A204.1 (cell line): ENCODE data around the gene INPP5E.

ENCODE experiments used
- FAIRE-seq: peaks from 2 replicates; lab custom pipeline; 2012; peaks lifted over from hg19 to GRCh38; lab: Jason Lieb, UNC

The INPP5E gene

DNA sequence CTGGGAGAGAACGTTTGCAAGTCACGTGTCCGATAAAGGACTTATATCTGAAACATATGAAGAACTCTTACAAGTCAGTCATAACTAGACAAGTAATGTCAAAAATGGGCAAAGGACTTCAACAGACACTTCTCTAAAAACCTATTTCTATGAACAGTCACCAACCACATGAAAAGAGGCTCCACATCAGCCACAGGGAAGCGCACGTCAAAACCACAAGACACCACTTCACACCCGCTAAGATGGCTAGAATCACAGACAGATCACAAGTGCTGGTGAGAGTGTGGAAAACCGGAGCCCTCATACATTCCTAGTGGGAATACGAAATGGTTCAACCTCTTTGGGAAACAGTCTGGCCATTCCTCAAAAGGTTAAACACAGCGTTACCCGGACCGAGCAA, 54.6 kb downstream of the INPP5E start:
- no peak for FAIRE-seq

DNA sequence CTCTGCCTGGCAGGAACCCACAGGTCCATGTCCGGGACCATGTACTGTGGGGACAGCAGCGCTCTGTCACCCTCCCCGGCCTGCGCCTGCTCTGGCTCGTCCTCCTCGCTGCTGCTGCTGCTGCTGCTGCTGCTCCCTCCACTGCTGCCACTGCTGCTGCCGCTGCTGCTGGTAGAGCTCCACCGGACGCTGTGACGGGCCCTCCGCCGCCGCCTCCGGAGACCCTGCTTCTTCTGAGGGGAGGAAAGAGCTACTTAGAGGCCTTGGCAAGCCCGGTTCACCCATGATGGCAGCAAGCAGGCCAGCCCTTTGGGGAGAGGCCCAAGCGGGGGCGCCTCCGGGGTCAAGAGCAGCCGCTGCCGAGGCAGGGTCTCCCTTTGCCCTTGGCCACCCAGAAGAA, 56.2 kb downstream of the INPP5E start:
- no peak for FAIRE-seq

DNA sequence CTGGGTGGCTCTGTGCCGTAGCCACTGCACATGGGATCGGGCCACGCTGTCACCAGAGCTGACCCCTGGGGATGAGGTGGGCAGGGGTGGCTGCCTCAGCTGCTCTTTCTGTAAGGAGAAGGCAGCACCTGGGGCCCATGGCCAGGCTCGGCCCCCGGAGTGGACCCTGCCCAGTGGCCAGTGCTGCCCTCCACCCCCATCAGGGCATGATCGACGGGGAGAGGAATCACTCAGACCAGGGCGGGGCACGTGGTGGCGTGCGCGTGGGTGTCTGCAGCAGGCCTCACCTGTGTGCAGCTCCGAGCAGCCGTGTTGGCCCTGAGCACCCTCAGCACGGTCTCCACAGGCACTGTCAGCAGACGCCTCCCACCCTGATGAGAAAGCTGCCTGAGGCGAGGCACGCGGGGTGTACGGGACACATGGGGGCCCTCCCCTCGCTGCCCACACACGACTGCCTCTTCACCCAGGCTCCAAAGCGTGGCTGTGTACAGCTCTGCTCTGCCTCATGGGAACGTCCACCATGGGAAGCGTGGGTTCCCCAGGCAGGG, 57.6 kb downstream of the INPP5E start:
- no peak for FAIRE-seq

DNA sequence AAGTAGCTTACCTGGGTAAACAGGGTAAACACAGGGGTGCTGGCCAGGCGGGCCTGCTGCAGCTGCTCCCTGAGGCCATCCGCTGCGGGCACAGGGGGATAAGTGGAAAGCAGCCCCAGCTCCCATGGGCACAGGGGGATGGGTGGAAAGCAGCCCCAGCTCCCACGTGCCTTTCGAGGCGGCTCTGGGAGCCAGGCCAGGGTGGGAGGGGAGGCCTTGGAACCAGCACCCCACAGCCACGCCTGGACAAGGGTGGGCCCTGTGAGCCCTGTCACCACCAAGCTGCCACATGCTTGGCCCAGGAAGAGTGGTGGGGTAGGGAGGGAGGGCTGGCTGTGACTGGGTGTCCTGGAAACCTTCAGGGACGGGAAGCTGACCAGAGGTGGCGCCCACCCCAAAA, 58.3 kb downstream of the INPP5E start:
- no peak for FAIRE-seq

DNA sequence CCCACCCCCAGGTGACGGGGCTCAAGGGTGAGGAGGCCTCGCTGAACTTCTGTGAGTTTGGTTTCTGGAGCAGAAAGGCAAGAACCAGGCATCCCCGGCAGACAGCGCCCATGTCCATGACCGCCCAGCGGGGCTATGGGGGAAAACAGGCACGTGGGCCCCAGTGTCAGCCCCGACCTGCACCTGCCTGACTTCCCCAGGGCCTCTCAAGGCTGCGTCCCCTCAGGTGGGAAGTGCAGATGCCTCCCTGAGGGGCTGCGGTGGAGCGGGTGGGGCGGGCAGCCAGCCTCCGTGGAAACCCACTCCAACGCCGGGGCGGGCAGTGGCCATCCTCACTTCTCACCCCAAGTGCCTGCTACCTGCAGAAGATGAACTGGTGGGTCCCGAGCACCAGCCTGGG, 59.3 kb downstream of the INPP5E start:
- FAIRE-seq = no peak

DNA sequence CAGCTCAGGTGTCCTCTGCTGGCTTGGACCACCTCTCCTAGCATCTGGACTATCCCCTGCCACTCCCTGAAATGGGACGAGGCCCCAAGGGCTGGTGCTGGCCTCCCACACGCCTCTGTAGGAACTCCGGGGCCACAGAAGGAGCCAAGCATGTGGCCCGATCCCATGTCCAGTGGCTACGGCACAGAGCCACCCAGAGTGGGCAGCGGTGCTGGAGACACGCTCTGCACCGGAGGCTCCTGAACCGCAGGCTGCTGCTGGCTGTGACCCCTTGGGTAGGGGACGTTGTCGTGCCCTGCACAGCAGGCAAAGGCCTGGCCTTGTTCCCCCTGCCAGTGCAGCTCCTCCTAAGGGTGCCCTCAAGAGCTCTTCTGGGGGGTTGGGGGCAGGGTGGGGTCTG, 59.8 kb downstream of the INPP5E start:
- FAIRE-seq = no peak

DNA sequence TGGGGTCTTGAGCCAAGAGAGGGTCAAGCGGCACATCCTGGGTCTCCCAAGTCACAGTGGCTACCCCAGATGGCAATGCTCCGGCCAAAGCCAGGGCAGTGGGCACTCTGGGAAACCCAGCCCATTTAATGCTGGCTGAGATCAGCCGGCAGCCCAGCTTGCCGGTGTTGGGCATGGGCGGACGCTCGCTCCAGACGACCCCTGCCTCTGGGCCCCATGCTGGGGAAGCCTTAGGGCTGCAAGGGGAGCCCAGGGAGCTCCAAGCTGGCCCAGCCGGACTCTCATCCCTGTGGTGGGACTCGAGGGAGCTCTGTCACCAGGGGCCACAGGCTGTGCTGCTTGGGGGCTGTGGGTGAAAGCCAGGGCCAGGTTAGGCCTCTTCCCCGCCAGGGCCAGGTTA, 60.2 kb downstream of the INPP5E start:
- no peak for FAIRE-seq

DNA sequence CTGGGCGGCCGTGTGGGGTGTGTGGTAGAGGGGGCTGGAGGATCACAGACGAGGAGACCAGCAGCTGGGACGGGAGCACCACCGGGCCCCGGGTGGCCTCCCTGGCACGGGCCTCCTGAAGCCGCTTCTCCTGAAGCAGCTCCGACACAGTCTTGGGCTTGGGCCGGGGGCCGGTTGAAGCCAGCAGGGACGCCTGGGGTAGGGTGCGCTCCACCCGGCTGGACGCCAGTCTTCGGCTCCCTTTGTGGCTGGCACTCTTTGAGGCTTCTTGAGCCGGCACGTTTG, 60.7 kb downstream of the INPP5E start:
- FAIRE-seq = no peak
